H54 (cell line): ENCODE data around the gene VMAC.

Source experiments
- DNase-seq: peaks from one replicate; pipeline ENCODE4 v3.0.0; 2011; ENCODE audit warnings: low spot score, mixed read lengths; ENCODE audit not compliant: insufficient read length
- FAIRE-seq: peaks from 3 replicates; lab custom pipeline; 2011; peaks lifted over from hg19 to GRCh38; lab: Jason Lieb, UNC
- POLR2A ChIP-seq: IDR thresholded peaks from 2 replicates; pipeline ENCODE4 v1.6.1; 2011; ENCODE audit warnings: low read depth, mild to moderate bottlenecking, low read length

VMAC gene

GRCh38 chr19:5952193-5953029 is 47.7 kb downstream of the VMAC start:
- FAIRE-seq (no peak), DNase-seq (no peak)
- TF ChIP-seq POLR2A: no peak

- DNase-seq (no peak), FAIRE-seq (no peak)
- no peak for TF ChIP-seq POLR2A
Observed at GRCh38 chr19:5953030-5953589, 48.4 kb downstream of the VMAC start.

- TF ChIP-seq POLR2A: no peak
- no peak for DNase-seq
- no peak for FAIRE-seq
Observed at GRCh38 chr19:5953680-5954213, 49.1 kb downstream of the VMAC start.

- no peak for FAIRE-seq
- no peak for DNase-seq
- no peak for TF ChIP-seq POLR2A
Observed at GRCh38 chr19:5954293-5954692, 49.6 kb downstream of the VMAC start.

GRCh38 chr19:5955636-5955935 is 50.9 kb downstream of the VMAC start:
- TF ChIP-seq POLR2A: no peak
- DNase-seq (no peak), FAIRE-seq (no peak)

- DNase-seq (no peak), FAIRE-seq (no peak)
- TF ChIP-seq POLR2A: no peak
Observed at GRCh38 chr19:5956323-5956722, 51.7 kb downstream of the VMAC start.

- FAIRE-seq: no peak
- DNase-seq: no peak
- TF ChIP-seq POLR2A: no peak
Observed at GRCh38 chr19:5956728-5957127, 52.1 kb downstream of the VMAC start.

- no peak for TF ChIP-seq POLR2A
- DNase-seq (peak; percentile 33), FAIRE-seq (no peak)
Observed at GRCh38 chr19:5957170-5957569, 52.5 kb downstream of the VMAC start.

- DNase-seq: no peak
- no peak for TF ChIP-seq POLR2A
- no peak for FAIRE-seq
Observed at GRCh38 chr19:5958074-5958850, 53.6 kb downstream of the VMAC start.

- no peak for FAIRE-seq
- TF ChIP-seq POLR2A: no peak
- DNase-seq: no peak
Observed at GRCh38 chr19:5958851-5959122, 54.1 kb downstream of the VMAC start.

GRCh38 chr19:5959260-5960004 is 54.8 kb downstream of the VMAC start:
- no peak for FAIRE-seq

More at GRCh38 chr19:5959260-5960004, 54.8 kb downstream of the VMAC start:
- no peak for TF ChIP-seq POLR2A
- DNase-seq: no peak
